Gastroesophageal sphincter (tissue), 4 donors: ENCODE data around the gene SLC10A1. TPM values are rescaled to one million over a fixed set of nuclear protein-coding genes. Genes with fewer than 3 reads are reported as not detected.
"Not testable (repeated sequence)": the region's sequence is repeated elsewhere in the genome, so short reads cannot be mapped to it uniquely, and the experiment has no call there.

ENCODE experiments used
- ATAC-seq: fragments of 150-250 bp; one replicate; pipeline ENCODE4 v1.9.1; 2016; ENCODE audit warnings: mild to moderate bottlenecking, moderate library complexity
- H3K27ac ChIP-seq, 4 donors: fragments of 200-600 bp; sonication (generic) in 3 of 4; 1 replicate in 3 of 4; 2 replicates in 1 of 4; pipeline ENCODE4 v1.5.1; 2016 to 2019
- H3K27me3 ChIP-seq: fragments of 200-600 bp; sonication (generic); one replicate; pipeline ENCODE4 v1.5.1; 2019
- H3K36me3 ChIP-seq, 2 donors: fragments of 200-600 bp; sonication (generic); one replicate each; pipeline ENCODE4 v1.5.1; 2019; ENCODE audit warnings: control low read depth in 1 of 2
- H3K4me1 ChIP-seq, 3 donors: fragments of 200-600 bp; sonication (generic); 1 replicate in 2 of 3; 2 replicates in 1 of 3; pipeline ENCODE4 v1.5.1; 2016 to 2019; ENCODE audit warnings: control low read depth in 2 of 3
- H3K4me3 ChIP-seq, 2 donors: fragments of 200-600 bp; sonication (generic); one replicate each; pipeline ENCODE4 v1.5.1; 2019; ENCODE audit warnings: mild to moderate bottlenecking in 1 of 2, moderate library complexity in 1 of 2
- H3K9me3 ChIP-seq, 3 donors: fragments of 200-600 bp; sonication (generic); one replicate each; pipeline ENCODE4 v1.5.1; 2017 to 2019; ENCODE audit warnings: control low read depth in 2 of 3
- CTCF ChIP-seq, 4 experiments: fragments of 200-600 bp in 2 of 4; fragments of 450-650 bp in 2 of 4; sonication (generic) in 1 of 4; IDR thresholded peaks; one replicate each; pipeline ENCODE4 v1.5.1; 2017 to 2019; ENCODE audit warnings: antibody characterized with exemption in 4 of 4, mild to moderate bottlenecking in 2 of 4, moderate library complexity in 2 of 4
- EP300 ChIP-seq: sonication (generic); formaldehyde crosslinking; IDR thresholded peaks from one replicate; pipeline ENCODE4 v1.6.1; 2017; ENCODE audit warnings: antibody characterized with exemption, mild to moderate bottlenecking
- POLR2A ChIP-seq, 2 donors: fragments of 450-650 bp; IDR thresholded peaks; one replicate each; pipeline ENCODE4 v1.6.1; 2017; ENCODE audit warnings: antibody characterized with exemption in 2 of 2, mild to moderate bottlenecking in 2 of 2, moderate library complexity in 1 of 2
- POLR2AphosphoS5 ChIP-seq: sonication (generic); formaldehyde crosslinking; IDR thresholded peaks from one replicate; pipeline ENCODE4 v1.6.1; 2017; ENCODE audit warnings: antibody characterized with exemption
- WGBS, 2 donors: methylation state at CpG; one replicate each; pipeline ENCODE4 v1.1.5; 2018; ENCODE audit warnings: low coverage in 1 of 2; 5-methylcytosine and 5-hydroxymethylcytosine counted together
- total RNA-seq, 4 donors: library from RNA; depleted of rRNA; stranded (reverse); fragments of >200 nt; gene quantifications; one replicate each; pipeline ENCODE4 v1.1.0, GENCODE V29; 2016

The SLC10A1 gene
- total RNA-seq, 4 donors from 2014 or later = not detected

GRCh38 chr14:69818758-69819191, 21.7 kb upstream of the SLC10A1 start:
- no peaks in the 10 kb centered on the region for H3K9me3 ChIP-seq
- no peak overlapping the region for H3K27ac ChIP-seq
- TF ChIP-seq POLR2A (IDR thresholded peaks at IDR 0.05) = no peak
- no peak for TF ChIP-seq POLR2AphosphoS5
- TF ChIP-seq CTCF (IDR thresholded peaks at IDR 0.05) = peak; percentile 89 to 93 (median 91)
- no peak for TF ChIP-seq EP300
- H3K4me1 ChIP-seq = peaks cover 0 to 4% (median 0%) of the 10 kb centered on the region in 3 donors
- ATAC-seq = peak; percentile 48
- H3K4me3 ChIP-seq = no peak overlapping the region
- no peaks in the 10 kb centered on the region for H3K36me3 ChIP-seq
- peaks cover 36% of the 10 kb centered on the region for H3K27me3 ChIP-seq
- WGBS, 2 donors = 7 to 11% methylated on average over 9 to 10 of the region's 11 CpGs

- 72 to 75% methylated on average over 4 to 5 of the region's 5 CpGs for WGBS, 2 donors
- TF ChIP-seq EP300 = no peak
- no peak for TF ChIP-seq CTCF (IDR thresholded peaks at IDR 0.05)
- ATAC-seq = no peak
These were observed 19.2 kb upstream of the SLC10A1 start for GRCh38 chr14:69816216-69816615.

GRCh38 chr14:69815556-69815955, 18.5 kb upstream of the SLC10A1 start:
- Histone ChIP-seq H3K27ac (no peak overlapping the region), H3K4me3 (no peak overlapping the region), H3K27me3 (peaks cover 46% of the 10 kb centered on the region), H3K36me3 (no peaks in the 10 kb centered on the region), H3K4me1 (peaks cover 0 to 4% (median 0%) of the 10 kb centered on the region in 3 donors), H3K9me3 (no peaks in the 10 kb centered on the region)
- TF ChIP-seq CTCF (IDR thresholded peaks at IDR 0.05) (no peak), EP300 (no peak), POLR2AphosphoS5 (no peak), POLR2A (IDR thresholded peaks at IDR 0.05) (no peak)
- no peak for ATAC-seq
- 53 to 100% methylated on average over 1 to 5 of the region's 5 CpGs for WGBS, 2 donors

More at GRCh38 chr14:69816216-69816615, 19.2 kb upstream of the SLC10A1 start:
- Histone ChIP-seq H3K36me3 (no peaks in the 10 kb centered on the region), H3K9me3 (no peaks in the 10 kb centered on the region), H3K27ac (no peak overlapping the region), H3K27me3 (peaks cover 43% of the 10 kb centered on the region), H3K4me1 (peaks cover 0 to 4% (median 0%) of the 10 kb centered on the region in 3 donors), H3K4me3 (no peak overlapping the region)

GRCh38 chr14:69814397-69814796, 17.4 kb upstream of the SLC10A1 start:
- TF ChIP-seq POLR2A (IDR thresholded peaks at IDR 0.05) = no peak
- H3K36me3 ChIP-seq = no peaks in the 10 kb centered on the region
- ATAC-seq = no peak
- no peak overlapping the region for H3K27ac ChIP-seq
- H3K9me3 ChIP-seq = no peaks in the 10 kb centered on the region
- WGBS, 2 donors = 63 to 85% methylated on average over 2 to 3 of the region's 3 CpGs
- peaks cover 46% of the 10 kb centered on the region for H3K27me3 ChIP-seq
- peaks cover 0 to 4% (median 0%) of the 10 kb centered on the region in 3 donors for H3K4me1 ChIP-seq
- no peak overlapping the region for H3K4me3 ChIP-seq

- H3K36me3 ChIP-seq, H3K27ac ChIP-seq, H3K4me3 ChIP-seq, ATAC-seq, H3K4me1 ChIP-seq, H3K9me3 ChIP-seq: not testable (repeated sequence)
- peaks cover 44% of the 10 kb centered on the region for H3K27me3 ChIP-seq
- 77 to 96% methylated on average over 3 to 6 of the region's 6 CpGs for WGBS, 2 donors
These were observed 16.3 kb upstream of the SLC10A1 start for GRCh38 chr14:69813346-69813745.

- Histone ChIP-seq H3K9me3 (no peaks in the 10 kb centered on the region), H3K27me3 (peaks cover 38% of the 10 kb centered on the region), H3K27ac (no peak overlapping the region), H3K4me1 (no peaks in the 10 kb centered on the region), H3K4me3 (no peak overlapping the region), H3K36me3 (no peaks in the 10 kb centered on the region)
- ATAC-seq = no peak
- TF ChIP-seq EP300 = no peak
- TF ChIP-seq POLR2A (IDR thresholded peaks at IDR 0.05) = no peak
- TF ChIP-seq CTCF (IDR thresholded peaks at IDR 0.05) = no peak
- no peak for TF ChIP-seq POLR2AphosphoS5
- WGBS, 2 donors = 72 to 81% methylated on average over 6 to 8 of the region's 9 CpGs
These were observed 15.7 kb upstream of the SLC10A1 start for GRCh38 chr14:69812711-69813110.
